HG03558 (cell line): ENCODE results near the gene SFXN2.
"Not testable (repeated sequence)": the region's sequence is repeated elsewhere in the genome, so short reads cannot be mapped to it uniquely, and the experiment has no call there.

ENCODE experiments used
- ATAC-seq: cut with Tn5 transposase; IDR thresholded peaks from one replicate; pipeline ENCODE4 v1.9.1; 2021; ENCODE audit warnings: moderate number of reproducible peaks; ENCODE audit not compliant: unreplicated experiment; ENCODE audit errors: extremely low read depth

SFXN2 gene

GRCh38 chr10:102744374-102745051 lies 30.1 kb downstream of the SFXN2 start:
- no peak for ATAC-seq

- no peak for ATAC-seq
Measured at GRCh38 chr10:102745157-102745556, 30.7 kb downstream of the SFXN2 start.

GRCh38 chr10:102752266-102752930 lies 38.0 kb downstream of the SFXN2 start:
- ATAC-seq, result no peak

GRCh38 chr10:102752934-102753664 lies 38.7 kb downstream of the SFXN2 start:
- no peak for ATAC-seq

- ATAC-seq, result no peak
Measured at GRCh38 chr10:102753718-102754117, 39.3 kb downstream of the SFXN2 start.

GRCh38 chr10:102757323-102757722 lies 42.9 kb downstream of the SFXN2 start:
- no peak for ATAC-seq

- ATAC-seq, result no peak
Measured at GRCh38 chr10:102758240-102758932, 44.0 kb downstream of the SFXN2 start.

GRCh38 chr10:102758933-102759262 lies 44.5 kb downstream of the SFXN2 start:
- ATAC-seq, result not testable (repeated sequence)

- ATAC-seq, result no peak
Measured at GRCh38 chr10:102759497-102760210, 45.2 kb downstream of the SFXN2 start.

GRCh38 chr10:102761981-102762380 lies 47.5 kb downstream of the SFXN2 start:
- no peak for ATAC-seq

GRCh38 chr10:102762401-102763015 lies 48.1 kb downstream of the SFXN2 start:
- no peak for ATAC-seq

- ATAC-seq, result no peak
Measured at GRCh38 chr10:102763037-102763607, 48.7 kb downstream of the SFXN2 start.

- ATAC-seq, result no peak
Measured at GRCh38 chr10:102764470-102765161, 50.2 kb downstream of the SFXN2 start.

- no peak for ATAC-seq
Measured at GRCh38 chr10:102765336-102765735, 50.9 kb downstream of the SFXN2 start.

- no peak for ATAC-seq
Measured at GRCh38 chr10:102767428-102768160, 53.2 kb downstream of the SFXN2 start.

GRCh38 chr10:102769375-102770107 lies 55.1 kb downstream of the SFXN2 start:
- ATAC-seq, result no peak

- no peak for ATAC-seq
Measured at GRCh38 chr10:102770108-102770482, 55.7 kb downstream of the SFXN2 start.

GRCh38 chr10:102770792-102771191 lies 56.4 kb downstream of the SFXN2 start:
- no peak for ATAC-seq
